ENCODE results near the gene CALML3.

The CALML3 gene

DNA sequence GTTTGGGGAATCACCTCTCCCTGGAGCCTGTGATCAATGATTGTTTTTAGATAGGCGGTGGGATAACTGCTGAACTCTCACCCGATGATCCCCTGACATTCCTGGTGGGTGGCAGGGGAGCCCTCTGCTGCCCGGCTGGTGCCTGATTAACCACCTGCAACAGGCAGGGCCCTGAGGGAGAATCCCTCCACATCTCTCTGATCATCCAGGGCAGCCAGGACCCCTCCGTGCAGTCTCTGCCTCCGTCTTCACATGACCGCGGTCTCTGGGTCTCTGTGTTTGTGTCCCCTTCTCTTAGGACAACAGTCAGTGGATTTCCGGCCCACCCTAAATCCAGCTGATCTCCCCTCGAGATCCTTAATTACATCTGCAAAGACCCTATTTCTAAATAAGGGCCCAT is 42.7 kb upstream of the CALML3 start:
- 94% methylated on average over 9 of the region's 9 CpGs for WGBS
- no peak overlapping the region for H3K4me3 ChIP-seq (ENCODE audit: low read length)
- no peaks in the 10 kb centered on the region for H3K9me3 ChIP-seq (ENCODE audit: insufficient read depth, low read depth, low read length)
- H3K4me1 ChIP-seq (ENCODE audit: insufficient read depth, low read length) = peaks cover 15% of the 10 kb centered on the region
- H3K36me3 ChIP-seq (ENCODE audit: insufficient read depth, low read length) = no peaks in the 10 kb centered on the region
- H3K9ac ChIP-seq (ENCODE audit: low read depth, low read length) = no peak overlapping the region
- H3K27me3 ChIP-seq (ENCODE audit: insufficient read depth, low read length) = no peaks in the 10 kb centered on the region
- H3K27ac ChIP-seq (ENCODE audit: low read depth, low read length) = no peak overlapping the region

DNA sequence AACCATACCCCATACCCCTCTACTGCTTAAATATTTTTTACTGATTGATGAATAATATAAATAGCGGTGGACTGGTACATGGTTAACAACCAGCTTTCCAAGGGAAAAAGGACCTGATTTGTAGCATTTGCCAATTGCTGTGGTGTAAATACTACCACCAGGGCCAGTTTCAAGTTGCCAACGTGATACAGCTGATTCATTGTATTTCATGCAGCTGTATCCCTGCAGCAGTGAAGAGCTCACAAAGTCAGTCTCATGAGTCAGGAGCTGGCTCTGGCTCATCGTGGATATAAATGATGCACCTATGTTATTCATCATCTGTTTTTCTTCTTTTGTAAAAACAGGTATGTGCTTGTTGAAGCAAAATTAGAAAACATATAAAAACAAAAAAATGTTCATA is 40.6 kb upstream of the CALML3 start:
- Histone ChIP-seq H3K27me3 (ENCODE audit: insufficient read depth, low read length) (no peaks in the 10 kb centered on the region), H3K9me3 (ENCODE audit: insufficient read depth, low read depth, low read length) (no peaks in the 10 kb centered on the region), H3K4me3 (ENCODE audit: low read length) (no peak overlapping the region), H3K27ac (ENCODE audit: low read depth, low read length) (no peak overlapping the region), H3K36me3 (ENCODE audit: insufficient read depth, low read length) (no peaks in the 10 kb centered on the region), H3K4me1 (ENCODE audit: insufficient read depth, low read length) (0 out of 2 replicates have a peak, but pooled peaks cover 6% of the 10 kb centered on the region), H3K9ac (ENCODE audit: low read depth, low read length) (no peak overlapping the region)
- WGBS = 93% methylated on average over 3 of the region's 3 CpGs

DNA sequence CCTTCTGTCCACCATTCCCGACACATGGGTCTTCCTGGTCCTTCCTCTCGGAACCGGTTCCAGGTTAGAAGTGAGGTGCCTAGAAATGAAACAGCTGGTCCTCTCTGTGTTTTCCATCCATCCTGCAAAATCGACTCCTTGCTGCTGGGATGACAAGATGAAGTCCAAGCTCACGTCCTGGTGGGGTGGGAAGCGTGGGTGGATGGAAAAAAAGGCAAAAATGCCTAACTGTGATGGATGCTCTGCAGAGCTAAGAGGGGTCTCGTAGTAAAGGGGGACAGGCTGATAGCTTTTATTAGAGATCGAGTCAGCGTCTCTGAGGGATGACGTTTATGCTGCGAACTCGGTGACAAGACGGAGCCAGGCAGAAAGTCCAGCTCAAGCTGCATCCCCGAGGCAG is 39.5 kb upstream of the CALML3 start:
- H3K27me3 ChIP-seq (ENCODE audit: insufficient read depth, low read length) = no peaks in the 10 kb centered on the region
- no peaks in the 10 kb centered on the region for H3K36me3 ChIP-seq (ENCODE audit: insufficient read depth, low read length)
- no peak overlapping the region for H3K9ac ChIP-seq (ENCODE audit: low read depth, low read length)
- H3K4me1 ChIP-seq (ENCODE audit: insufficient read depth, low read length) = 0 out of 2 replicates have a peak, but pooled peaks cover 6% of the 10 kb centered on the region
- H3K4me3 ChIP-seq (ENCODE audit: low read length) = no peak overlapping the region
- H3K9me3 ChIP-seq (ENCODE audit: insufficient read depth, low read depth, low read length) = no peaks in the 10 kb centered on the region
- H3K27ac ChIP-seq (ENCODE audit: low read depth, low read length) = no peak overlapping the region
- WGBS = 92% methylated on average over 14 of the region's 14 CpGs

DNA sequence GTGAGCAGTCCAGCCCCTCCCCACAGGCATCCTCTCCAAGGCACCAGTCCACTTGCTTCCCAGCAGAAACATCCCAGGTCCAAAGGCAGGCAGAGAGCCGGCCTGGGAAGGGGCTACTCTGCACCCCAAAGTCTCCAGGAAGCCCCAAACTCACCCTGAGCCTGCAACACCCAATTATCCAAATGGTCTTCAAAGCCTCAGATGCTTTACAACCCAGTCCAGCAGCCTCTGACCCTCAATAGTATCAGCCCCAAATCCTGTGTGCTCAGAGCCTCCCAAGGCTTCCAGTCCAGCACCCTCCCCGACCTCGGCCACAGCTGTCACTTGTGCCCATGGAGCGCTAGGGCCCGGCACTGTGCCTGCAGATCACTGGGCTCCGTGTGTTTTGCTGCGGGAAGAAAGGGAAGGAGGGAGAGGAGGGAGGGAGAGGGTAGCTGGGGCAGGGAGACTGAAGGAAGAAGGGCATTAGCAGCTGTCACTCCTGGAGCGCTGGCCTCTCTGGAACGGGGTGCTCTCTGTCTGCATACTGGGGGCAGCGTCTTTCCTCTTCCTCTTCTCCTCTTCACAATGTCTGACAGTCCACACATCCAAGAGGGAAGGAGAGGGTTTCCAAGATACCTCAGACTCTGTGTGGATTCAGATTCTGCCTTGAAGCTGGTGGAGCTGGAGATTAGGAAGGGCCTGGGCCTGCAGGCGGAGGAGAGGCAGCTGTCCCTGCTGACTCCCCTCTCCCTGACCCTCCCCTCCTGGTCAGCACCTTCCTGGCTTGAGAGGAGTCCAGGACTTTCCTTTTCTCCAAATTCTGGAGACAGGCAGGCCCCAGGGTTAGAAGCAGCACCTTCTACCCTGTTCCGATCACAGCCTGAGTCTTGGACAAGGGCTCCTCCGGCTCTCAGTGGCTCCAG is 38.6 kb upstream of the CALML3 start:
- Histone ChIP-seq H3K36me3 (ENCODE audit: insufficient read depth, low read length) (no peaks in the 10 kb centered on the region), H3K27ac (ENCODE audit: low read depth, low read length) (no peak overlapping the region), H3K9me3 (ENCODE audit: insufficient read depth, low read depth, low read length) (no peaks in the 10 kb centered on the region), H3K9ac (ENCODE audit: low read depth, low read length) (no peak overlapping the region), H3K4me3 (ENCODE audit: low read length) (no peak overlapping the region), H3K4me1 (ENCODE audit: insufficient read depth, low read length) (0 out of 2 replicates have a peak, but pooled peaks cover 6% of the 10 kb centered on the region), H3K27me3 (ENCODE audit: insufficient read depth, low read length) (no peaks in the 10 kb centered on the region)
- 59% methylated on average over 13 of the region's 13 CpGs for WGBS

DNA sequence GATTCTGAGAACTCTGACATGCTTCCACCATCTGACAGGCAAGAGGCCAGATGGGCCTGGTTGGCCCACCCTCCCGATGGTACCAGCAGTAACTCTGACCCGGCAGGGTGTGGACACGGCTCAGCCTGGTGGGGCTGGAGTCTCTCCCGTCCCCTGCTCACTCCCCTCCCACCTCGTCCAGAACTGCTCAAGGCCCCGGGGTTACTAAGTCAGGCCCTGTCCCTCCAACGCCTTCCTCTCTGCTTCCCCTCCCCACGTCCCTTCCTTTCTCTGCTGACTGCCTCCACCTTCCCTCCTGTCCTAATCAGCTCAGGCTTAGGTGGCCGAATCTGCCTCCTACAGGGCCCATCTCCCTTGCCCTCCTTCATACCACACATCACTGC is 37.9 kb upstream of the CALML3 start:
- Histone ChIP-seq H3K9ac (ENCODE audit: low read depth, low read length) (no peak overlapping the region), H3K9me3 (ENCODE audit: insufficient read depth, low read depth, low read length) (no peaks in the 10 kb centered on the region), H3K4me1 (ENCODE audit: insufficient read depth, low read length) (0 out of 2 replicates have a peak, but pooled peaks cover 6% of the 10 kb centered on the region), H3K27ac (ENCODE audit: low read depth, low read length) (no peak overlapping the region), H3K4me3 (ENCODE audit: low read length) (no peak overlapping the region), H3K27me3 (ENCODE audit: insufficient read depth, low read length) (no peaks in the 10 kb centered on the region), H3K36me3 (ENCODE audit: insufficient read depth, low read length) (no peaks in the 10 kb centered on the region)
- 66% methylated on average over 9 of the region's 9 CpGs for WGBS

DNA sequence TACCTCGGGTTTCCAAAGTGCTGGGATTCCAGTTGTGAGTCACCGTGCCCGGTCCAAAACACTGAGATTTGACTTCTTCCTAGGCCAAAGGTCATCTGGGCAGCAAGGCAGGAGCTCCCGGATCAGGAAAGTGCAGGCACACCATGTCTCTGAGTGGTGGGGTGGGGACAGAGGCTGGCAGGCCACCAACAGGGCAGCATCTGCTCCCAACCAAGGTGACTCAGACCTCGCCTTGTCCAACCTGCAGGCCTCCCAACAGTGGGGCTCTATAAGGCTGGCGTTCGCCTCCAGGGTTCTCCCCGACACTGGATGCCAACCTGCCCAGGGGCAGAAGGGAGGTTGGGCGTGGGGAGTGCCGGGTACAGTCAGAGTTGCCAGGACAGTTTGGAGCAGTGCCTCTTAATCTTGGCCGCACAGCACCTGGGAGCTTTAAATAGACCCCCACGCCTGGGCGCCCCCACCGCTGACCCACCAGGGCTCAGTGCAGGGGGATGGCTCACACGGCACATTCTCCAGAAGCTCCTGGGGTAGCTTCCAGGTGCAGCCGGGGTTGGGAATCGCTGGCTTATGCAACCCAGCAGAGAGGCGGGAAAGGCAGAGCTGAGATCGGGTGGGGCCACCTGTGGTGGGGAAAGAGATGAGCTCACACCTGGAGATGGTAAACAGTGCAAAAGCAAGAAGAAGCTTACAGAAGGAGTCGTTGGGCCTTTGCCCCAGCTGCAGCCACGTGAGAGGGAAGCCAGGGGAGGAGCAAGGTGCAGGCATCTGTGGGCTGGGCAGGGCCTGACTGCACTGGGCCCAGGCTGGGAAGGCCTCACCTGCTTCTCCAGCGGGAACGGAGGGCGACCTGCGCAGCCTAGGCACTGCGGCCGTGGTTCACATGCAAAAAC is 36.2 kb upstream of the CALML3 start:
- 86% methylated on average over 27 of the region's 27 CpGs for WGBS
- Histone ChIP-seq H3K4me1 (ENCODE audit: insufficient read depth, low read length) (0 out of 2 replicates have a peak, but pooled peaks cover 6% of the 10 kb centered on the region), H3K9ac (ENCODE audit: low read depth, low read length) (no peak overlapping the region), H3K27me3 (ENCODE audit: insufficient read depth, low read length) (no peaks in the 10 kb centered on the region), H3K4me3 (ENCODE audit: low read length) (no peak overlapping the region), H3K36me3 (ENCODE audit: insufficient read depth, low read length) (no peaks in the 10 kb centered on the region), H3K27ac (ENCODE audit: low read depth, low read length) (no peak overlapping the region), H3K9me3 (ENCODE audit: insufficient read depth, low read depth, low read length) (no peaks in the 10 kb centered on the region; the same call in 1 of the 2 replicates)

DNA sequence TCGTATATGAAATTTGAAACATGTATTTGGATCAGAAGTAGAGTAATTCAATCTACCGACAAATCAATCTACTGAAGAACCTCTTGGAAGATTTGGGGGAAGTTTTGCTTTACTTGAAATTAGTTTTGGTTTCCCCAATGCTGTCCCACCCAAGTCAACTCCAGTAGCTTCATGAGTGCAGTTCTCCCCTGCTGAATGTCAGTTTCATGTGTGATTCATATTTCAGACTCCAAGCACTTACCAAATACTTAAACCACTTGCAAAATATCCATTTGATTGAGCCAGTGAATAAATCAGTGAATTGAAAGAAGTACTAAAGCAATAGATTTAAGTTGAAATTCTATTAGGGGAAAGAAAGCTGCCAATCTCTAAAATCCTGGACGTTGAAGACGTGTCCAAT is 34.7 kb upstream of the CALML3 start:
- Histone ChIP-seq H3K4me3 (ENCODE audit: low read length) (no peak overlapping the region), H3K9me3 (ENCODE audit: insufficient read depth, low read depth, low read length) (no peaks in the 10 kb centered on the region; the same call in 1 of the 2 replicates), H3K4me1 (ENCODE audit: insufficient read depth, low read length) (0 out of 2 replicates have a peak, but pooled peaks cover 6% of the 10 kb centered on the region), H3K36me3 (ENCODE audit: insufficient read depth, low read length) (no peaks in the 10 kb centered on the region), H3K27me3 (ENCODE audit: insufficient read depth, low read length) (no peaks in the 10 kb centered on the region), H3K9ac (ENCODE audit: low read depth, low read length) (no peak overlapping the region), H3K27ac (ENCODE audit: low read depth, low read length) (no peak overlapping the region)
- 95% methylated on average over 4 of the region's 4 CpGs for WGBS

DNA sequence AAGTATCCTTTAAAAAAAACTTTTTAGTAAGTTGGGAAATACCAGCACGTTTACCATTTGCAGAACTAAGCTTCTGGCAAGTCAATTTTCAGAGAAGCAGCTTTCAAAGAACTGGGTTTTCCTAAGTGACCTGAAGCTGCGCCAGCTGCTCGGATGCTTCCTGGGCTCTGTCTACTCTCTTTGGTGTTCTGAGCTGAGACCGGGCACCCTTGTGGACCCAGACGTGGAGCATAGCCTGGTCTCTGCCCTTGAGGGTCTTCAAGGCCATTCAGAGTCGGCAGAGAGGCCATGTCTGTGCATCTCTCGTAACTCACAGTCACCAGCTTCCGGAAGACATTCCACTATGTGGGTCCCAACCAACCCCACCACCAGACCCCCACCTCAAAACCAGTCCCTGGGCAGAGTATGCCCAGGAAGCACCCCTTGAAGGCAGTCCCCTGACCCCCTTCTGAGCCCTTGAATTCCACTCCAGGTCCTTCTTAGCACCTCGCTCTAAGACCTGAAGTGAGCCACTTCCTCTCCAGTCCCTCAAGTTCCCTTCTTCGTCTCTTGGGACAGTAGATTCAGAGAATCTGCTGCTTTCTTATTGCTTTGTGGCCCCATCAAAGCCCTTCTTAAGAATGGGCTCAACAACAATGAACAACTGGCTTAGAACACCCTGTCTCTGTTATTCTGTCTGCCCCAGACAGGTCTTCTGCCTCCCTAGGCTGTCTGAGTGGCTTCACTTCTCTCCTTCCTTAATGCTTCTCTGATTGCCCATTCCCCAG is 33.9 kb upstream of the CALML3 start:
- H3K4me1 ChIP-seq (ENCODE audit: insufficient read depth, low read length) = 0 out of 2 replicates have a peak, but pooled peaks cover 6% of the 10 kb centered on the region
- no peak overlapping the region for H3K9ac ChIP-seq (ENCODE audit: low read depth, low read length)
- WGBS = 92% methylated on average over 10 of the region's 10 CpGs

DNA sequence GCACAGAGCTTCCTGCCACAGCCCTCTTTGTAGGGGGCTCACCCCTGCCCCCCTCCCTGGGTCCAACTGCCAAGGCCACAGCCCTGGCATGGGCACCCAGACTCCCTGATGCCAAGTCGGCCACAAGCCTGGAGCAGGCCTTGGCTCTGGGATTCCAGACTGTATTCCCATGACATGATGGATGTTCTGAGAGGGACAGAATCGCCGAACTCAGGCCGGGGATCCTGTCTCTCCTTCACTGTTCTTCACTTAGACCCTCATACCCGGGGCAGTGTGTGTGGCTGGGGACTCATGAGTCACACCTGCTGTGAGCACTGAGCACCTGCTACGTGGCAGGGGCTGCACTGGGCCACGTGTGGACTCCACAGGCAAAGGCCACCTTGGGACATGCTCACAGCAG is 33.3 kb upstream of the CALML3 start:
- H3K9ac ChIP-seq (ENCODE audit: low read depth, low read length) = no peak overlapping the region
- H3K4me3 ChIP-seq (ENCODE audit: low read length) = no peak overlapping the region
- 0 out of 2 replicates have a peak, but pooled peaks cover 3% of the 10 kb centered on the region for H3K4me1 ChIP-seq (ENCODE audit: insufficient read depth, low read length)
- no peaks in the 10 kb centered on the region; the same call in 1 of the 2 replicates for H3K9me3 ChIP-seq (ENCODE audit: insufficient read depth, low read depth, low read length)
- H3K27me3 ChIP-seq (ENCODE audit: insufficient read depth, low read length) = no peaks in the 10 kb centered on the region
- H3K36me3 ChIP-seq (ENCODE audit: insufficient read depth, low read length) = no peaks in the 10 kb centered on the region
- H3K27ac ChIP-seq (ENCODE audit: low read depth, low read length) = no peak overlapping the region
- WGBS = 95% methylated on average over 7 of the region's 7 CpGs

More for the DNA sequence above, 33.9 kb upstream of the CALML3 start:
- Histone ChIP-seq H3K4me3 (ENCODE audit: low read length) (no peak overlapping the region), H3K27ac (ENCODE audit: low read depth, low read length) (no peak overlapping the region), H3K9me3 (ENCODE audit: insufficient read depth, low read depth, low read length) (no peaks in the 10 kb centered on the region; the same call in 1 of the 2 replicates), H3K36me3 (ENCODE audit: insufficient read depth, low read length) (no peaks in the 10 kb centered on the region), H3K27me3 (ENCODE audit: insufficient read depth, low read length) (no peaks in the 10 kb centered on the region)

DNA sequence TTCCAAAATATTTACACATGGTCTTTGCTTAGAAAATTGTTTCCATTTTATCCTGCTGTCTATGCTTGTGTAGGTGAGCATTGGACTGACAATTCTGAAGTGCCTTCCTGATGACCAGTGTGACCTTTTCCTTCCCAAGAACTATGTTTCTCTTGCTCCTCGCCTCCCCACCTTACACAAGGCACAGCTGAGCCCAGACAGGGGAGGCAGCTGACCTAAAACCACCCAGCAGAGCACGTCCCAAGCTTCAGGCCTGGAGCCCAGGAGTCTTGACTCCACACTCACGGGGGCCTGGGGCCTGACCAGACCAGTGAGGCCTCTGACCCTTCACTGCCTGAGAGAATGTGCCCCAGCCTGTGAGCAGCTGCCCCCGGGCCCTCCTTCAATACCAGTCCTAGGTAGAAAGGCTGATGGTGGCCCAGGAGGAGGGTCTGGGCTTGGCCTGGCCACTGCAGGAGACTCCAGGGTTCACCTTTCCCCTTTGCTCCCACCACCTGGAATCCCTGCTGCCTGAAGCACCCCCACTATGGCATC is 32.4 kb upstream of the CALML3 start:
- Histone ChIP-seq H3K36me3 (ENCODE audit: insufficient read depth, low read length) (no peaks in the 10 kb centered on the region), H3K4me1 (ENCODE audit: insufficient read depth, low read length) (no peaks in the 10 kb centered on the region), H3K27ac (ENCODE audit: low read depth, low read length) (no peak overlapping the region), H3K9ac (ENCODE audit: low read depth, low read length) (no peak overlapping the region), H3K9me3 (ENCODE audit: insufficient read depth, low read depth, low read length) (no peaks in the 10 kb centered on the region; the same call in 1 of the 2 replicates), H3K4me3 (ENCODE audit: low read length) (no peak overlapping the region), H3K27me3 (ENCODE audit: insufficient read depth, low read length) (no peaks in the 10 kb centered on the region)
- WGBS = 94% methylated on average over 4 of the region's 4 CpGs

Data from HUES64 (cell line).